GM21723 (cell line): Measurements from ENCODE around the gene SLC7A4.
"Not testable (repeated sequence)": the region's sequence is repeated elsewhere in the genome, so short reads cannot be mapped to it uniquely, and the experiment has no call there.

Source experiments
- ATAC-seq: cut with Tn5 transposase; IDR thresholded peaks from one replicate; pipeline ENCODE4 v1.9.1; 2021; ENCODE audit warnings: mild to moderate bottlenecking, moderate library complexity; ENCODE audit not compliant: unreplicated experiment

The SLC7A4 gene

GRCh38 chr22:21043860-21044535 is 11.6 kb upstream of the SLC7A4 start:
- no peak for ATAC-seq

- ATAC-seq, result no peak
Observed at GRCh38 chr22:21042978-21043859, 10.9 kb upstream of the SLC7A4 start.

DNA sequence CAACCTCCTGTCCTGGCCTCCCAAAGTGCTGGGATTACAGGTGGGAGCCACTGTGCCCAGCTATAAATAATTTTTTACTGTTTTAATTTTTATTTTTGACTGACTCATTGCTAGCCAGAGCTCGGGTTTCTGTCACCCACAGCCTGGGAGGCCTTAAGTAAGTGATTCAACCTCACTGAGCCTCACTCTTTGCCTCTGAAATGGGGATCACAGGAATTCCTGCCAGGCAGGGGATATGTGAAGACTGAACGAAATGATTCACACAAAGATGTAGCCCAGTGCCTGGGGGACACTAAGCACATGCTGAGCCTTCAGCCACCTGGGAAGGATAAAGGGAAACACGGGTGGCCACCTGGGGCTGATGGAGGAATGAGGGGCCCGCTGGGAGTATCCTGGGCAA is 9.6 kb upstream of the SLC7A4 start:
- ATAC-seq, result no peak

GRCh38 chr22:21039158-21039557 is 6.8 kb upstream of the SLC7A4 start:
- ATAC-seq, result not testable (repeated sequence)

- ATAC-seq, result no peak
Observed at GRCh38 chr22:21038405-21038804, 6.0 kb upstream of the SLC7A4 start.

DNA sequence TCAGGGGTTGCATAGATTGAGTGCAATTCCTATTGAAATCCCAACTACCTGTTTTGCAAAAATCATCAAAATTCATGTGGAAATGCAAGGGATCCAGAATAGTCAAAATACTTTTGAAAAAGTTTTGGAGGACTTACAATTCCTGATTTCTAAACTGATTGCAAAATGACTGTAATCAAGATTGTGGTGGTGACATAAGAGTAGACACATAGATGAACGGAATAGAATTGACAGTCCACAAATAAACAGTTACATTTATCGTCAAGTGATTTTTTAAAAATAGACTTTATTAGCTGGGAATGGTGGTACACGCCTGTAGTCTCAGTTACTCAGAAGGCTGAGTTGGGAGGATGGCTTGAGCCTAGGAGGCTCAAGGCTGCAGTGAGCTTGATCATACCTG is 2.6 kb upstream of the SLC7A4 start:
- no peak for ATAC-seq

- no peak for ATAC-seq
Observed at GRCh38 chr22:21033895-21034294, 1.5 kb upstream of the SLC7A4 start.

- no peak for ATAC-seq
Observed at GRCh38 chr22:21032868-21033688, 717 bp upstream of the SLC7A4 start.

GRCh38 chr22:21031545-21032036 is 770 bp downstream of the SLC7A4 start:
- ATAC-seq, result no peak

- no peak for ATAC-seq
Observed at GRCh38 chr22:21030621-21031544, 1.5 kb downstream of the SLC7A4 start.

DNA sequence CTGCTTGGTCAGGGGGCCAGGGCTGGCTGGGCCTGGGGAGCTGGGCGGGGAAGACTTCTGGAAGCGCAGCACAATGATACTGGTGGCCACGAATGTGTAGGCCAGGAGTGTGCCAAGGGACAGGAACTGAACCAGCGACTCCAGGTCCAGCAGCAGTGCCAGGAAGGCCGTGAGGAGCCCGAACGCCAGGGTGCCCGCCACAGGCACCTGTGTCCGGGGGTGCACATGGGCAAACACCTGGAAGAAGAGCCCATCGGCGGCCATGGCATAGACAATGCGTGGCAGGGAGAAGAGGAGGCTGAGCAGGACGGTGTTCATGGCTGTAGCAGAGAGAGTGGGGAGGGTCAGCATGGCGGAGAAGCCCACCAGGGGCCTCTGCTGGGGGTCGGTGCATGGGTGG is 2.3 kb downstream of the SLC7A4 start:
- ATAC-seq, result no peak

- no peak for ATAC-seq
Observed at GRCh38 chr22:21029486-21030025, 2.8 kb downstream of the SLC7A4 start.

GRCh38 chr22:21028277-21029251 is 3.8 kb downstream of the SLC7A4 start:
- ATAC-seq, result no peak

GRCh38 chr22:21026783-21027692 is 5.3 kb downstream of the SLC7A4 start:
- no peak for ATAC-seq

GRCh38 chr22:21025763-21026755 is 6.3 kb downstream of the SLC7A4 start:
- no peak for ATAC-seq

DNA sequence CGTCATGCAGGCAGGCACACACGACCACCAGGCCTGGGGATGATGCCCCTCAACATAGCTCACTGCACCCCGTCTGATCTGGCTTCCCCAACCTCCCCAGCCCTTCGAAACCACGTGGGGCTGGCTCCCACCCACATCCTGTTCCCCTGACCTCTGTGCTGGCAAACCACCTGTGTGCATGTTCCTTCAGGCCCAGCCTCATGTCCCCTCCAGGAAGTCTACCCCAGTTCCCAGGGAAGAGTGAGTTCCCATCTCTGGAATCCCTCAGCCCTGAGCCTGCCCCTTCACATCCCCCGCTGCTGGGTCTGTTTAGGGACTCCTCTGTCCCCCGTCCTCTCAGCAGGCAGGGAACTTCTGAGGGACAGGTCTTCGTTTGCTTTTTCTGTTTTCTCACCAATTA is 7.1 kb downstream of the SLC7A4 start:
- ATAC-seq, result no peak
